ENCODE data around the gene PALD1. TPM values are rescaled to one million over a fixed set of nuclear protein-coding genes. Genes with fewer than 3 reads are reported as not detected.

Gene PALD1
- total RNA-seq = 0.32 TPM in 1 of 2 replicates, not detected in the other

- peak; percentile 24 for DNase-seq (ENCODE audit: low read depth)
- H3K4me3 ChIP-seq (ENCODE audit: low read depth, low read length) = peak within 1 kb of the TSS; percentile 53
- peak; percentile 14 for TF ChIP-seq CTCF (IDR thresholded peaks at IDR 0.05; ENCODE audit: insufficient read depth, low read depth, low read length)
Measured at GRCh38 chr10:70478191-70479164, at the start of gene PALD1. PALD1 (plus strand) TSS chr10:70478767; CDS start chr10:70525952, 47,185 bp downstream.

- H3K4me3 ChIP-seq (ENCODE audit: low read depth, low read length) = no peak overlapping the region
- TF ChIP-seq CTCF (IDR thresholded peaks at IDR 0.05; ENCODE audit: insufficient read depth, low read depth, low read length) = peak; percentile 4
- DNase-seq (ENCODE audit: low read depth) = peak; percentile 98
Measured at GRCh38 chr10:70430493-70431445, 47.8 kb upstream of the PALD1 start.

- no peak for TF ChIP-seq CTCF (IDR thresholded peaks at IDR 0.05; ENCODE audit: insufficient read depth, low read depth, low read length)
- DNase-seq (ENCODE audit: low read depth) = no peak
- no peak overlapping the region for H3K4me3 ChIP-seq (ENCODE audit: low read depth, low read length)
Measured at GRCh38 chr10:70432101-70432500, 46.5 kb upstream of the PALD1 start.

- no peak overlapping the region for H3K4me3 ChIP-seq (ENCODE audit: low read depth, low read length)
- DNase-seq (ENCODE audit: low read depth) = no peak
- no peak for TF ChIP-seq CTCF (IDR thresholded peaks at IDR 0.05; ENCODE audit: insufficient read depth, low read depth, low read length)
Measured at GRCh38 chr10:70432561-70433263, 45.9 kb upstream of the PALD1 start.

DNA sequence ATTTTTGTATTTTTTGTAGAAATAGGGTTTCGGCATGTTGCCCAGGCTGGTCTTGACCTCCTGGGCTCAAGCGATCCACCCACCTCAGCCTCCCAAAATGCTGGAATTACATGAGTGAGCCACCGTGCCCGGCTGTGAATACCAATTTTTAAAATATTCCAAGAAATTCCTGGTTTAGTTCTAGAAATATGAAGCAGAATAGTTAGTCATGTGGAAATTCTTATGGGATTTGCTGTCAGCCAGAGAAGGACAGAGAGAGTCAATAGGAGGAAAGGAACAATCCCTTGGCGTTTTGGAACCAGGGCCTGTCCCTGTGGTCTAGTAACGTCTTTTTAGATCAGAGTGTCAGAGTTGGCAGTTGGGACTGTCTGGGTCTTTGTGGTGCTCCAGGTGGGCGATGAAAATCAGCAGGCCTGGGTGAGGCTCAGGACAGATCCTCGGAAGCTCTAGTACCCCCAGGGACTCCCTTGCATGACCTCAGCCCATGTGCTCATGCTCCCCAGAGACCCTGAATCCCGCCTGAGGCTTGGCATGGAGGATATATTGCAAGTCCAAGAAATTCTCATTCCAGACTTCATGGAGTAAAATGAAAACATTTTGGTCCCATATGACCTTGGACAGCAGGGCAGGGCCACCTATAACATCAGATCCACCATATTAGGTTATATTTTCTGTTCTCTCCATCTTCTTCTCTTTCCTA is 44.8 kb upstream of the PALD1 start:
- TF ChIP-seq CTCF (IDR thresholded peaks at IDR 0.05; ENCODE audit: insufficient read depth, low read depth, low read length) = no peak
- DNase-seq (ENCODE audit: low read depth) = no peak
- no peak overlapping the region for H3K4me3 ChIP-seq (ENCODE audit: low read depth, low read length)
